ENCODE measurements around the gene SPHK2. TPM values are rescaled to one million over a fixed set of nuclear protein-coding genes. Genes with fewer than 3 reads are reported as not detected.
A peak's percentile ranks its signal among the peaks of the same experiment; 100 is the strongest.

Gene SPHK2
- total and polyA plus RNA-seq, 2 of the 8 experiments (the other 6 are each of a cell fraction or from before 2014, with no cell fraction given) = 43.9 to 60.9 TPM

DNA sequence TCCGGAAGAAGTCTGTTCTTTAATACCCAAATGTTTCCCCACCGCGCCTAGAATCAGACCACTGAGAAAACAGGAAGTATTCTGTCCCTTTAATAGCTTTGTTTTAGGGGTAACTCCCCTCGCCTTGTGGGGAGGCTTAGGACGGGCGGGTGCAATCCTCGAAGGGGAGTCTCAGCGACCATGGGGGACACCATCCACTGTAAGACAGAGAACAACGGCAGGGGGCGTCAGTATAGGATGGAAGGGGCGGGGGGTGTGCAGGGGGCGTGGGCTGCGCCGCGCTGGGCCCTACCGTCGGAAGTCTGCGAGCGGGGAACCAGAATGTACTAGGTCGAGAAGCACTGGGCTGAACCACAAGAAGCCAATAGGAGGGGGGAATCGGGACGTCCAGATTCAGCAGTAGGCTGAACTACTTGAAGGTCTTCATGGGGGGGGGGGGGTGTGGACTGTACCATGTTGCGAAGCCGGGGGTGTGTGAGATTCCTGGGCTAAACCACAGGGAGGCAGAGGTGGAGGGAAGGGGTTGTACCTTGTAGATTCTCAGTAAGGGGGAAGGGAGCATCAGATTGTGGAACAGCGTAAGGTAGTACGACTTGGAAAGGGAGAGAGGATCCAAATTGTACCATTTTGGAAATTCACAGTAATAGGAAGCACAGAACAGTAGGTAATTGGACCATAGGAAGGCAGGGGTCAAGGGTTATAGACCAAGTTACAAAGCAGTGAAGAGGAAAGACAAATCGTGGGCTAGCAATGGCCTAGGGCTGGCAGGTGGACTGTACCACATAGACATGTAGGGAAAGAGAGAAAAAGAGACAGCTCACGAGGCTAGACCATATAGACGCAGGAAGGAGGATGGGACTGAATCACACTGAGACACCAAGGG, 18.9 kb downstream of the SPHK2 start (continued):
- TF ChIP-seq KDM1A (IDR thresholded peaks at IDR 0.05; ENCODE audit: borderline replicate concordance, low read length) (no peak), YY1 (IDR thresholded peaks at IDR 0.05; ENCODE audit: low read depth, low read length) (no peak), CBX8 (IDR thresholded peaks at IDR 0.05; ENCODE audit: borderline replicate concordance, low read depth, low read length) (no peak), SP2 (IDR thresholded peaks at IDR 0.05; ENCODE audit: low read length) (no peak), NANOG (IDR thresholded peaks at IDR 0.05; ENCODE audit: insufficient read depth, low read depth, low read length, poor library complexity, severe bottlenecking) (no peak), RAD21 (IDR thresholded peaks at IDR 0.05 in 1 of 2, conservative IDR thresholded peaks at IDR 0.05 in 1 of 2; ENCODE audit: low read depth in 2 of 2, low read length in 2 of 2) (no peak), CBX5 (IDR thresholded peaks at IDR 0.05; ENCODE audit: low read depth, low read length) (no peak), SP1 (IDR thresholded peaks at IDR 0.05; ENCODE audit: low read depth, low read length) (peak; percentile 72; the same call in 1 of the 2 replicates), GABPA (IDR thresholded peaks at IDR 0.05; ENCODE audit: borderline replicate concordance, insufficient read depth, low read length) (no peak), RFX5 (IDR thresholded peaks at IDR 0.05; ENCODE audit: borderline replicate concordance, low read depth, low read length) (no peak), RBBP5 (IDR thresholded peaks at IDR 0.05; ENCODE audit: borderline replicate concordance, low read depth, low read length) (no peak), POLR2AphosphoS5 (IDR thresholded peaks at IDR 0.05; ENCODE audit: low read depth, low read length) (no peak; the same call in 1 of the 2 replicates), KDM5A (IDR thresholded peaks at IDR 0.05; ENCODE audit: low read length) (no peak), SIN3A (conservative IDR thresholded peaks at IDR 0.05 in 1 of 2, IDR thresholded peaks at IDR 0.05 in 1 of 2; ENCODE audit: low read depth in 1 of 2, low read length in 2 of 2) (0 out of 4 replicates have a peak, but pooled peaks of 1 of the 2 experiments have one; percentile 12), TAF7 (optimal IDR thresholded peaks at IDR 0.05; ENCODE audit: borderline replicate concordance, low read depth, low read length) (no peak), SRF (IDR thresholded peaks at IDR 0.05; ENCODE audit: low read depth, low read length) (no peak), TCF12 (IDR thresholded peaks at IDR 0.05; ENCODE audit: low read depth, low read length) (no peak), MAFK (IDR thresholded peaks at IDR 0.05; ENCODE audit: low read depth, low read length) (no peak), CREB1 (IDR thresholded peaks at IDR 0.05) (peak; percentile 16; the same call in 1 of the 2 replicates), JUND (IDR thresholded peaks at IDR 0.05; ENCODE audit: low read length) (peak; percentile 94)
- TF ChIP-seq, protein P1, sequence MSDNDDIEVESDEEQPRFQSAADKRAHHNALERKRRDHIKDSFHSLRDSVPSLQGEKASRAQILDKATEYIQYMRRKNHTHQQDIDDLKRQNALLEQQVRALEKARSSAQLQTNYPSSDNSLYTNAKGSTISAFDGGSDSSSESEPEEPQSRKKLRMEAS (IDR thresholded peaks at IDR 0.05) = peak; percentile 54; the same call in 1 of the 2 replicates

All from H1 (cell line).